Stimulated activated CD8-positive, alpha-beta memory T cell treated with anti-CD3 and anti-CD28 coated beads, Interleukin-4, amount 100 ng/mL, for 24 hours (primary cell): Measurements from ENCODE around the gene FRK.

Experiments
- DNase-seq: peaks from one replicate; pipeline ENCODE4 v3.0.0-alpha.2; 2020; ENCODE audit warnings: low read depth

Gene FRK

GRCh38 chr6:115887891-115888290 lies 172.8 kb downstream of the FRK start:
- no peak for DNase-seq

DNA sequence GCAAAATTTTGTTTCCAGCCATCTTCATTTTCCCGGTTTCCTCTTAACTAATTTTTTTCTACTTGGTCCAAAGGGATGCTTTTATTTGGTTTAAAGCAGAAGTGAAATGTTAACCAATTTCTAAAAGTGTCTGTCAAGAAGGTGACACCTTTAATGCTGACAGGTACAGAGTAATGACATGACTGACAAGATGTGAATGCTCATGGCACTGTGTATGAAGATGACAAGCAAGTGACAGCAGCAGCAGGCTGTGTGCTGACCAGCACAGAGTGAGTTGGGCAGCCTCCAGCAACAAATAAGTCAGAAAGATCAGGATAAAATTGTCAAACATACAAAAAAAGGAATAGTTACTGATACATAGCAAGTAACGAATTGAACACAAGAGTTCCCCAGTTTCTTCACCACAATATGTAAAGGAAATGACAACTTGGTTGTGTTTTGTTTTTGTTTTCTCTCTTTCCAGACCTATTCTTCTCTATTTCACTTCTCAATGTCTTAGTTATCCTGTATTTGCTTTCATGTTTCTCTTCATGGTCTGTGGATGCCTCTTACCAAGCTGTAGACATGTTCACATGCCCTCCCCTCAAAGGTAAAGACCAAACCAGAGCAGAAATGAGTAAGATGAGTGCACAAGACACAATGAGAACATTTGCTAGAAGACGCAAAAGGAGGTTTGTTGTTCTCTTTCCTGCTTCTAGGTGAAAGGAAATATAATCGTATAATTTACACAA lies 174.9 kb downstream of the FRK start:
- no peak for DNase-seq

- DNase-seq = no peak
Observed at GRCh38 chr6:115882771-115883170, 177.9 kb downstream of the FRK start.

GRCh38 chr6:115882174-115882573 lies 178.5 kb downstream of the FRK start:
- no peak for DNase-seq
